Osteocyte (in vitro differentiated cells): ENCODE results near the gene UIMC1. TPM values are rescaled to one million over a fixed set of nuclear protein-coding genes. Genes with fewer than 3 reads are reported as not detected.
"Not testable (repeated sequence)": the region's sequence is repeated elsewhere in the genome, so short reads cannot be mapped to it uniquely, and the experiment has no call there.

Experiments
- DNase-seq: peaks from one replicate; pipeline ENCODE4 v3.0.0; 2021; ENCODE audit warnings: mixed read lengths; ENCODE audit not compliant: unreplicated experiment; ENCODE audit errors: extremely low spot score
- H3K27ac Mint-ChIP-seq: one replicate; pipeline ENCODE4 v1.8.0; 2021; ENCODE audit warnings: mild to moderate bottlenecking, mixed read lengths; ENCODE audit not compliant: unreplicated experiment
- H3K27me3 Mint-ChIP-seq: one replicate; pipeline ENCODE4 v1.8.0; 2021; ENCODE audit warnings: mixed read lengths; ENCODE audit not compliant: unreplicated experiment
- H3K36me3 Mint-ChIP-seq: one replicate; pipeline ENCODE4 v1.8.0; 2021; ENCODE audit warnings: mixed read lengths; ENCODE audit not compliant: unreplicated experiment
- H3K4me1 Mint-ChIP-seq: one replicate; pipeline ENCODE4 v1.8.0; 2021; ENCODE audit warnings: mixed read lengths; ENCODE audit not compliant: unreplicated experiment
- H3K4me3 Mint-ChIP-seq: one replicate; pipeline ENCODE4 v1.8.0; 2021; ENCODE audit warnings: mild to moderate bottlenecking, moderate library complexity, mixed read lengths; ENCODE audit not compliant: unreplicated experiment
- H3K9me3 Mint-ChIP-seq: one replicate; pipeline ENCODE4 v1.8.0; 2021; ENCODE audit warnings: mixed read lengths; ENCODE audit not compliant: unreplicated experiment
- total RNA-seq: library from RNA; stranded (reverse); gene quantifications from 2 replicates; pipeline ENCODE4 v1.2.1, GENCODE V29; 2021
- TF ChIP-seq, protein P1 (sequence below): fragments of 200-600 bp; sonication (generic); IDR thresholded peaks from 2 replicates; pipeline ENCODE4 v1.5.0; 2021; ENCODE audit warnings: antibody characterized with exemption, mild to moderate bottlenecking, moderate library complexity

UIMC1 gene
- total RNA-seq, 1 donor from 2014 or later, result 32.9 TPM

DNA sequence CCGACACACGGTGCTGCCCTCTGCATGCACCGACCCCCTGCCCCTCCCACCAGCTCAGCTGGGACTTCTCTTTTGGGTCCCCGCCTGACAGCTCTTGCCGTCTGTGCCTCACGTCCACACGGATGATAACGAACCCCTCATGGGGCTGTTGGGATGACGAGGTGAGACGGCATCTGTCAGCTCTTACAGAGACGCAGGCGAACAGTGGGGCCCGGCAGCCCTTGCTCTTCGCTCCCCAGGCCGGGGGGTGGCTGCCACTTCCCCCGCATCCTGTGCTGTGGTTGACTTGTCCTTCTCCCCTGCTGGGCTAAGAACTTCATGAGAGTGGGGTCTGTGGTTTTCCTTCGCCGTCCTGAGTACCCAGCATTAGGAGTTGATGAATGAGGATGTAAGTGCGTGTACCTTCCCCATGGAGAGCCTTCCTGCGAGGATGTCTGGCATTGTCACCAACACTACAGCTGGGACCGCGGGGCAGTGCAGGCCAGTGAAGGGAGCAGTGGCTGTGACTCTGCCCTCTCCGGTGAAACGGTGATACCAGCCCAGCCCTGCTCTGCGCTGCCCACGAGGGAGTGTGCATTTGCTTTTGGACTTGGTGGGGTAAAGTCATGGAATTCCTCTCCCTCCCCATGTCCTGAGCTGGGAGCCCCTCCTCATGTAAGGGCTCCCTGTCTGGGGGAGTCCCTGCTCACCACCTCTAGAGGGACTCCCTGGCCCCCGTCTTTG, 130.6 kb downstream of the UIMC1 start:
- Mint-ChIP-seq H3K4me3 (no peak overlapping the region), H3K27ac (no peak overlapping the region), H3K36me3 (no peaks in the 10 kb centered on the region), H3K9me3 (no peaks in the 10 kb centered on the region), H3K4me1 (no peaks in the 10 kb centered on the region), H3K27me3 (peaks cover 24% of the 10 kb centered on the region)
- TF ChIP-seq, protein P1, sequence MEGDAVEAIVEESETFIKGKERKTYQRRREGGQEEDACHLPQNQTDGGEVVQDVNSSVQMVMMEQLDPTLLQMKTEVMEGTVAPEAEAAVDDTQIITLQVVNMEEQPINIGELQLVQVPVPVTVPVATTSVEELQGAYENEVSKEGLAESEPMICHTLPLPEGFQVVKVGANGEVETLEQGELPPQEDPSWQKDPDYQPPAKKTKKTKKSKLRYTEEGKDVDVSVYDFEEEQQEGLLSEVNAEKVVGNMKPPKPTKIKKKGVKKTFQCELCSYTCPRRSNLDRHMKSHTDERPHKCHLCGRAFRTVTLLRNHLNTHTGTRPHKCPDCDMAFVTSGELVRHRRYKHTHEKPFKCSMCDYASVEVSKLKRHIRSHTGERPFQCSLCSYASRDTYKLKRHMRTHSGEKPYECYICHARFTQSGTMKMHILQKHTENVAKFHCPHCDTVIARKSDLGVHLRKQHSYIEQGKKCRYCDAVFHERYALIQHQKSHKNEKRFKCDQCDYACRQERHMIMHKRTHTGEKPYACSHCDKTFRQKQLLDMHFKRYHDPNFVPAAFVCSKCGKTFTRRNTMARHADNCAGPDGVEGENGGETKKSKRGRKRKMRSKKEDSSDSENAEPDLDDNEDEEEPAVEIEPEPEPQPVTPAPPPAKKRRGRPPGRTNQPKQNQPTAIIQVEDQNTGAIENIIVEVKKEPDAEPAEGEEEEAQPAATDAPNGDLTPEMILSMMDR, result no peak
- no peak for DNase-seq

DNA sequence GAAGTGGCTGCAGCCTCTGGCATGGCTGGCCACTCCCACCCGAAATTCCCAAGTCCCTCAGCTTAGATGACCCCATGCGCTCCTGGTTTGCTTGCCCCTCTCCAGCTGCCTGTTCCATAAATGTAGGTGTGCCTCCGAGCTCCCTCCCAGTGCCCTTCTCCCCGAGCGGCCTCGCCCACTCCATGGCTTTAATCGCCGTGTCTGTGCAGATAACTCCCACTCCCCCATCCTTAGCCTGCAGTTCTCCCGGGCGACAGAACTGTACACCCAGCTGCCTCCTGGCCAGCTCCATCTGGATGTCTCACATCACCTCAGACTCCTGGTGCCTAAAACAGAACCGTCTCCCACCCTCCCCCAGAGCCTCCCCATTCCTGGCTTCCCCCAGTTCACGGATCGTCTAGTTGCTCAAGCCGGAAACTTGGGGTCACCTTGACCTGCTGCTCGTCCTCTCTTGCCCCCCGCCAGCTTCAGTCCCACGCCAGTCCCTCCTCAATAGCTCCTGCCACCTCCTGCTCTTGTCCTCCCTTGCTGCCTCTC, 131.5 kb downstream of the UIMC1 start:
- TF ChIP-seq, protein P1, result no peak
- H3K27ac Mint-ChIP-seq, result no peak overlapping the region
- DNase-seq, result no peak
- H3K36me3 Mint-ChIP-seq, result no peaks in the 10 kb centered on the region
- peaks cover 24% of the 10 kb centered on the region for H3K27me3 Mint-ChIP-seq
- no peak overlapping the region for H3K4me3 Mint-ChIP-seq
- H3K4me1 Mint-ChIP-seq, result no peaks in the 10 kb centered on the region
- H3K9me3 Mint-ChIP-seq, result no peaks in the 10 kb centered on the region

DNA sequence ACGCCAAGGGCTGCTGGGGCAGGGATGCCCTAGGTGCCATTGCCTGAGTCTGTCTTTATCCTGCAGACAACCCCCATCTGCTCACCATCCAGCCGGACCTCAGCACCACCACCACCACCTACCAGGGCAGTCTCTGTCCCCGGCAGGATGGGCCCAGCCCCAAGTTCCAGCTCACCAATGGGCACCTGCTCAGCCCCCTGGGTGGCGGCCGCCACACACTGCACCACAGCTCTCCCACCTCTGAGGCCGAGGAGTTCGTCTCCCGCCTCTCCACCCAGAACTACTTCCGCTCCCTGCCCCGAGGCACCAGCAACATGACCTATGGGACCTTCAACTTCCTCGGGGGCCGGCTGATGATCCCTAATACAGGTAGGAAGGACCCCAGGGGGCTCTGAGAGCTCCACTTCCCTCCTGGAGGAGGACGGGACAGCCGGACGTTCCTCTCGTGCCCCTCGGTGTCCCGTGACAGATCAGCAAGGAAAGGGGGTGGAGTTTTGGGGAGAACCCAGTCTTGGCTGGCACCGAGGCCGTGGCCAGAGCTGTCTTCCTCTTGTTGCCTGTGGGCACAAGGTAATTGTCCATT, 132.3 kb downstream of the UIMC1 start:
- TF ChIP-seq, protein P1, result no peak
- Mint-ChIP-seq H3K4me1 (no peaks in the 10 kb centered on the region), H3K27me3 (peaks cover 24% of the 10 kb centered on the region), H3K36me3 (no peaks in the 10 kb centered on the region), H3K9me3 (no peaks in the 10 kb centered on the region), H3K4me3 (no peak overlapping the region), H3K27ac (no peak overlapping the region)
- DNase-seq, result no peak

DNA sequence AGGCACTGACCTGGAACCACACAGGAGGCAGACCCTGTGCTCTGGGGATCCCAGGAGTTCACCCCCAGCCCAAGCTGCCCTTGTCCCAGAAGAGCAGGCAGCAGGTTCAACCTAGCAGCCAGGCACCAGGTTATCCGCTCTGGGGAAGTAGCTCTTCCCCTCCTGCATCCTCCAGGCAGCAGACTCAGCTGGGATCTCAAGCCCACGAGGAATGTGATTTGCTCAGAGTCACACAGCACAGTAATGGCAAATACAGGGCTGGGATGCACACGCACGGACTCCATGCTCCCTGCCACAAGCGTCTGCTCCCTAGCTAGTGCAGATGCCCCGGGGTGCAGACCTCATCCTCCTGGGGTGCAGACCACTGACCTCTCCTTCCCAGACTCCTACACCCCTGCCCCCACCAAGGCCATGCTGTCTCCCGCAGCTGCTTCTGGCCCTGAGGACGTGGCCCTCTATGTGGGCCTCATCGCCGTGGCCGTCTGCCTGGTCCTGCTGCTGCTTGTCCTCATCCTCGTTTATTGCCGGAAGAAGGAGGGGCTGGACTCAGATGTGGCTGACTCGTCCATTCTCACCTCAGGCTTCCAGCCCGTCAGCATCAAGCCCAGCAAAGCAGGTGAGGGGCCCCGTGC, 132.9 kb downstream of the UIMC1 start:
- Mint-ChIP-seq H3K4me3 (no peak overlapping the region), H3K9me3 (no peaks in the 10 kb centered on the region), H3K27ac (no peak overlapping the region), H3K36me3 (no peaks in the 10 kb centered on the region), H3K4me1 (no peaks in the 10 kb centered on the region), H3K27me3 (peaks cover 27% of the 10 kb centered on the region)
- TF ChIP-seq, protein P1, result no peak
- DNase-seq, result no peak

DNA sequence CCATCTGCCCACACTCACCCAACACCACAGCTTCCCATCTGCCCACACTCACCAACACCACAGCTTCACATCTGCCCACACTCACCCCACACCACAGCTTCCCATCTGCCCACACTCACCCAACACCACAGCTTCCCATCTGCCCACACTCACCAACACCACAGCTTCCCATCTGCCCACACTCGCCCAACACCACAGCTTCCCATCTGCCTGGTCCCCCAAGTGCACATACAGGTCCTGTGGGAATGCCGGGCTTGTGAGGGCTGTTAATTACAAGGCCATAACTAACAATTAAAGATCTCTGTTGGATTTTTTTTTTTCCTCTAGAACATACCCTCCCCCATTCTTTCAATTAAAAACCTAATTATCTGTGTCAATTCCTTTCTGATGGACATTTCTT, 133.6 kb downstream of the UIMC1 start:
- not testable (repeated sequence) for H3K36me3 Mint-ChIP-seq, H3K4me1 Mint-ChIP-seq, H3K27ac Mint-ChIP-seq, H3K9me3 Mint-ChIP-seq, DNase-seq, H3K4me3 Mint-ChIP-seq
- peaks cover 28% of the 10 kb centered on the region for H3K27me3 Mint-ChIP-seq

DNA sequence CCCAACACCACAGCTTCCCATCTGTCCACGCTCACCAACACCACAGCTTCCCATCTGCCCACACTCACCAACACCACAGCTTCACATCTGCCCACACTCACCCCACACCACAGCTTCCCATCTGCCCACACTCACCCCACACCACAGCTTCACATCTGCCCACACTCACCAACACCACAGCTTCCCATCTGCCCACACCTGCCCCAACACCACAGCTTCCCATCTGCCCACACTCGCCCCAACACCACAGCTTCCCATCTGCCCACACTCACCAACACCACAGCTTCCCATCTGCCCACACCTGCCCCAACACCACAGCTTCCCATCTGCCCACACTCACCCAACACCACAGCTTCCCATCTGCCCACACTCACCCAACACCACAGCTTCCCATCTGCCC, 134.0 kb downstream of the UIMC1 start:
- not testable (repeated sequence) for H3K36me3 Mint-ChIP-seq, DNase-seq, H3K4me3 Mint-ChIP-seq, H3K4me1 Mint-ChIP-seq, H3K27ac Mint-ChIP-seq, H3K9me3 Mint-ChIP-seq
- peaks cover 30% of the 10 kb centered on the region for H3K27me3 Mint-ChIP-seq

DNA sequence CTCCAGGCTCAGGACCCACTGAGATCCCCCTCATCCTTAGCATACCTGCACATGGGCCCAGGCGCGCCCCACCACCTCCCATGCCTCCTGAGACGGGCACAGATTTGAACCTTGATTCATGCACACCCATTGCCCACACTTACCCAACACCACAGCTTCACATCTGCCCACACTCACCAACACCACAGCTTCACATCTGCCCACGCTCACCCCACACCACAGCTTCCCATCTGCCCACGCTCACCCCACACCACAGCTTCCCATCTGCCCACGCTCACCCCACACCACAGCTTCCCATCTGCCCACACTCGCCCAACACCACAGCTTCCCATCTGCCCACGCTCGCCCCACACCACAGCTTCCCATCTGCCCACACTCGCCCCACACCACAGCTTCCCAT, 135.9 kb downstream of the UIMC1 start:
- H3K27ac Mint-ChIP-seq, H3K4me3 Mint-ChIP-seq, H3K9me3 Mint-ChIP-seq, DNase-seq, H3K4me1 Mint-ChIP-seq, H3K36me3 Mint-ChIP-seq: not testable (repeated sequence)
- H3K27me3 Mint-ChIP-seq, result peaks cover 37% of the 10 kb centered on the region
